Neural progenitor cell (in vitro differentiated cells): ENCODE measurements around the gene SLC25A19. TPM values are rescaled to one million over a fixed set of nuclear protein-coding genes. Genes with fewer than 3 reads are reported as not detected.
A peak's percentile ranks its signal among the peaks of the same experiment; 100 is the strongest.

Experiments used
- DNase-seq: peaks from one replicate; pipeline ENCODE4 v3.0.0-alpha.2; 2016; ENCODE audit warnings: low spot score
- H2AFZ ChIP-seq: fragments of 200-600 bp; sonication (generic); replicated peaks from 2 replicates; pipeline ENCODE4 v1.6.1; 2016; ENCODE audit warnings: antibody characterized with exemption
- H3F3A ChIP-seq: fragments of 200-600 bp; sonication (generic); 2 replicates; pipeline ENCODE4 v1.6.1; 2016; ENCODE audit warnings: antibody characterized with exemption, low read depth
- H3K27ac ChIP-seq: fragments of 200-600 bp; sonication (generic); 2 replicates; pipeline ENCODE4 v1.5.1; 2016; ENCODE audit warnings: mild to moderate bottlenecking
- H3K27me3 ChIP-seq: fragments of 200-600 bp; sonication (generic); 2 replicates; pipeline ENCODE4 v1.6.1; 2016; ENCODE audit warnings: mild to moderate bottlenecking, moderate library complexity
- H3K36me3 ChIP-seq: fragments of 200-600 bp; sonication (generic); 2 replicates; pipeline ENCODE4 v1.5.1; 2016
- H3K4me1 ChIP-seq: fragments of 200-600 bp; sonication (generic); 2 replicates; pipeline ENCODE4 v1.6.1; 2016; ENCODE audit warnings: mixed run types
- H3K4me2 ChIP-seq: fragments of 200-600 bp; sonication (generic); 2 replicates; pipeline ENCODE4 v1.6.1; 2016
- H3K4me3 ChIP-seq: fragments of 200-600 bp; sonication (generic); 2 replicates; pipeline ENCODE4 v1.5.1; 2016
- H3K79me2 ChIP-seq: fragments of 200-600 bp; sonication (generic); 2 replicates; pipeline ENCODE4 v1.6.1; 2016; ENCODE audit warnings: low read depth
- H3K9ac ChIP-seq: fragments of 200-600 bp; sonication (generic); 2 replicates; pipeline ENCODE4 v1.6.1; 2016
- H3K9me3 ChIP-seq: fragments of 200-600 bp; sonication (generic); 2 replicates; pipeline ENCODE4 v1.5.1; 2016; ENCODE audit warnings: low read depth
- H4K20me1 ChIP-seq: fragments of 200-600 bp; sonication (generic); 2 replicates; pipeline ENCODE4 v1.6.1; 2016; ENCODE audit warnings: low read depth
- H3K27ac Mint-ChIP-seq: 3 replicates; pipeline ENCODE4 v1.8.0; 2021; ENCODE audit warnings: mixed read lengths
- H3K27me3 Mint-ChIP-seq: 2 replicates; pipeline ENCODE4 v1.8.0; 2022; ENCODE audit warnings: low read depth, mild to moderate bottlenecking, inconsistent platforms, moderate library complexity, mixed read lengths; ENCODE audit not compliant: insufficient read depth
- H3K36me3 Mint-ChIP-seq: 3 replicates; pipeline ENCODE4 v1.8.0; 2021; ENCODE audit warnings: mixed read lengths
- H3K4me1 Mint-ChIP-seq: 3 replicates; pipeline ENCODE4 v1.8.0; 2021; ENCODE audit warnings: mixed read lengths
- H3K4me3 Mint-ChIP-seq: 3 replicates; pipeline ENCODE4 v1.8.0; 2021; ENCODE audit warnings: mild to moderate bottlenecking, moderate library complexity, mixed read lengths
- H3K9me3 Mint-ChIP-seq: 3 replicates; pipeline ENCODE4 v1.8.0; 2020; ENCODE audit warnings: mixed read lengths
- EZH2 ChIP-seq: fragments of 200-600 bp; sonication (generic); IDR thresholded peaks from 2 replicates; pipeline ENCODE4 v1.6.1; 2017; ENCODE audit warnings: antibody characterized with exemption, mild to moderate bottlenecking, moderate library complexity
- EZH2phosphoT487 ChIP-seq: fragments of 200-600 bp; sonication (generic); IDR thresholded peaks from 2 replicates; pipeline ENCODE4 v1.6.1; 2017; ENCODE audit warnings: antibody characterized with exemption
- total RNA-seq: library from RNA; depleted of rRNA; stranded (reverse); fragments of >200 nt; gene quantifications from 2 replicates; pipeline ENCODE4 v1.2.3, GENCODE V29; 2015; ENCODE audit warnings: low replicate concordance
- TF ChIP-seq, protein P1 (sequence below): fragments of 200-600 bp; sonication (generic); IDR thresholded peaks from 2 replicates; pipeline ENCODE4 v1.5.1; 2017; ENCODE audit warnings: antibody characterized with exemption, mild to moderate bottlenecking

Gene SLC25A19
- total RNA-seq, 1 donor from 2014 or later = 5.2 TPM

GRCh38 chr17:75288770-75289114 lies 491 bp downstream of the SLC25A19 start:
- Histone ChIP-seq H3K4me3 (peak overlapping the region; percentile 71), H3K27me3 (peaks cover 22% of the 10 kb centered on the region), H3K4me2 (peak overlapping the region; percentile 82), H4K20me1 (no peaks in the 10 kb centered on the region), H3K36me3 (no peaks in the 10 kb centered on the region), H3K9ac (no peak overlapping the region), H2AFZ (peak overlapping the region; percentile 84), H3K9me3 (no peaks in the 10 kb centered on the region), H3K79me2 (no peaks in the 10 kb centered on the region), H3K27ac (no peak overlapping the region), H3F3A (peaks cover 4% of the 10 kb centered on the region), H3K4me1 (peaks cover 3% of the 10 kb centered on the region)
- peak; percentile 65 for DNase-seq
- H3K36me3 Mint-ChIP-seq = no peaks in the 10 kb centered on the region
- no peaks in the 10 kb centered on the region for H3K9me3 Mint-ChIP-seq
- no peak overlapping the region for H3K27ac Mint-ChIP-seq
- peaks cover 8% of the 10 kb centered on the region for H3K4me1 Mint-ChIP-seq
- TF ChIP-seq EZH2phosphoT487 (no peak), EZH2 (no peak)
- TF ChIP-seq, protein P1, sequence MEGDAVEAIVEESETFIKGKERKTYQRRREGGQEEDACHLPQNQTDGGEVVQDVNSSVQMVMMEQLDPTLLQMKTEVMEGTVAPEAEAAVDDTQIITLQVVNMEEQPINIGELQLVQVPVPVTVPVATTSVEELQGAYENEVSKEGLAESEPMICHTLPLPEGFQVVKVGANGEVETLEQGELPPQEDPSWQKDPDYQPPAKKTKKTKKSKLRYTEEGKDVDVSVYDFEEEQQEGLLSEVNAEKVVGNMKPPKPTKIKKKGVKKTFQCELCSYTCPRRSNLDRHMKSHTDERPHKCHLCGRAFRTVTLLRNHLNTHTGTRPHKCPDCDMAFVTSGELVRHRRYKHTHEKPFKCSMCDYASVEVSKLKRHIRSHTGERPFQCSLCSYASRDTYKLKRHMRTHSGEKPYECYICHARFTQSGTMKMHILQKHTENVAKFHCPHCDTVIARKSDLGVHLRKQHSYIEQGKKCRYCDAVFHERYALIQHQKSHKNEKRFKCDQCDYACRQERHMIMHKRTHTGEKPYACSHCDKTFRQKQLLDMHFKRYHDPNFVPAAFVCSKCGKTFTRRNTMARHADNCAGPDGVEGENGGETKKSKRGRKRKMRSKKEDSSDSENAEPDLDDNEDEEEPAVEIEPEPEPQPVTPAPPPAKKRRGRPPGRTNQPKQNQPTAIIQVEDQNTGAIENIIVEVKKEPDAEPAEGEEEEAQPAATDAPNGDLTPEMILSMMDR = no peak
- H3K27me3 Mint-ChIP-seq = peaks cover 6% of the 10 kb centered on the region
- H3K4me3 Mint-ChIP-seq = peak overlapping the region; percentile 93

- H4K20me1 ChIP-seq = no peaks in the 10 kb centered on the region
- peaks cover 4% of the 10 kb centered on the region for H3F3A ChIP-seq
- H3K4me1 Mint-ChIP-seq = peaks cover 8% of the 10 kb centered on the region
- peaks cover 22% of the 10 kb centered on the region for H3K27me3 ChIP-seq
- no peaks in the 10 kb centered on the region for H3K79me2 ChIP-seq
- peak overlapping the region; percentile 82 for H3K4me2 ChIP-seq
- H3K27ac ChIP-seq = no peak overlapping the region
- peak overlapping the region; percentile 71 for H3K4me3 ChIP-seq
- H3K36me3 ChIP-seq = no peaks in the 10 kb centered on the region
- H3K9ac ChIP-seq = no peak overlapping the region
- peaks cover 3% of the 10 kb centered on the region for H3K36me3 Mint-ChIP-seq
- no peak for DNase-seq
- no peak overlapping the region for H2AFZ ChIP-seq
- H3K27ac Mint-ChIP-seq = no peak overlapping the region
- peaks cover 6% of the 10 kb centered on the region for H3K27me3 Mint-ChIP-seq
- TF ChIP-seq EZH2phosphoT487 (no peak), EZH2 (no peak)
- TF ChIP-seq, protein P1 = no peak
- H3K4me1 ChIP-seq = peaks cover 3% of the 10 kb centered on the region
- H3K4me3 Mint-ChIP-seq = peak overlapping the region; percentile 93
- no peaks in the 10 kb centered on the region for H3K9me3 Mint-ChIP-seq
- H3K9me3 ChIP-seq = no peaks in the 10 kb centered on the region
Observed at GRCh38 chr17:75288359-75288758, 874 bp downstream of the SLC25A19 start.

DNA sequence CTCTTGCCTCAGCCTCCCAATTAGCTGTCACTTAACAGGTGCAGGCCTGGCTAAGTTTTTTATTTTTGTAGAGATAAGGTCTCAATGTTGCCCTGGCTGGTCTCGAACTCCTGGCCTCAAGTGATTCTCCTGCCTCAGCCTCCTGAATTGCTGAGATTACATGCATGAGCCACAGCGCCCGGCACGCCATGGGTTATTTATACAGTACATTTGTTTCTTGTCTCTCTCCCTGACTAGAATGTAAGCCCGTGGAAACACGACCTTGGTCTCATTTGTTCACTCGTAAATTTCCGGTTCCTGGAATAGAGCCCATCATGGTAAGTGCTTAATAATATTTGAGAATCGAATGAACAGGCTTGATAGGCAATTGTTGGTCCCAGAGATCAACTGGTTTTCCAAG lies 2.0 kb downstream of the SLC25A19 start:
- no peak overlapping the region for H3K9ac ChIP-seq
- peaks cover 4% of the 10 kb centered on the region for H3F3A ChIP-seq
- DNase-seq = no peak
- peaks cover 3% of the 10 kb centered on the region for H3K4me1 ChIP-seq
- Mint-ChIP-seq H3K4me1 (peaks cover 8% of the 10 kb centered on the region), H3K9me3 (no peaks in the 10 kb centered on the region), H3K36me3 (peaks cover 5% of the 10 kb centered on the region), H3K27ac (no peak overlapping the region), H3K4me3 (no peak overlapping the region), H3K27me3 (peaks cover 7% of the 10 kb centered on the region)
- no peaks in the 10 kb centered on the region for H3K79me2 ChIP-seq
- H3K9me3 ChIP-seq = no peaks in the 10 kb centered on the region
- no peak overlapping the region for H2AFZ ChIP-seq
- H3K4me3 ChIP-seq = no peak overlapping the region
- no peaks in the 10 kb centered on the region for H3K36me3 ChIP-seq
- no peak overlapping the region for H3K27ac ChIP-seq
- no peak overlapping the region for H3K4me2 ChIP-seq
- no peaks in the 10 kb centered on the region for H4K20me1 ChIP-seq
- TF ChIP-seq EZH2 (no peak), EZH2phosphoT487 (no peak)
- TF ChIP-seq, protein P1 = no peak
- H3K27me3 ChIP-seq = peaks cover 22% of the 10 kb centered on the region
